HK-2 (cell line): ENCODE measurements around the gene GNB4.

Experiments
- DNase-seq: peaks from one replicate; pipeline ENCODE4 v3.0.0-alpha.2; 2018; ENCODE audit not compliant: unreplicated experiment

Gene GNB4

GRCh38 chr3:179355996-179356395 lies 95.3 kb downstream of the GNB4 start:
- no peak for DNase-seq

DNA sequence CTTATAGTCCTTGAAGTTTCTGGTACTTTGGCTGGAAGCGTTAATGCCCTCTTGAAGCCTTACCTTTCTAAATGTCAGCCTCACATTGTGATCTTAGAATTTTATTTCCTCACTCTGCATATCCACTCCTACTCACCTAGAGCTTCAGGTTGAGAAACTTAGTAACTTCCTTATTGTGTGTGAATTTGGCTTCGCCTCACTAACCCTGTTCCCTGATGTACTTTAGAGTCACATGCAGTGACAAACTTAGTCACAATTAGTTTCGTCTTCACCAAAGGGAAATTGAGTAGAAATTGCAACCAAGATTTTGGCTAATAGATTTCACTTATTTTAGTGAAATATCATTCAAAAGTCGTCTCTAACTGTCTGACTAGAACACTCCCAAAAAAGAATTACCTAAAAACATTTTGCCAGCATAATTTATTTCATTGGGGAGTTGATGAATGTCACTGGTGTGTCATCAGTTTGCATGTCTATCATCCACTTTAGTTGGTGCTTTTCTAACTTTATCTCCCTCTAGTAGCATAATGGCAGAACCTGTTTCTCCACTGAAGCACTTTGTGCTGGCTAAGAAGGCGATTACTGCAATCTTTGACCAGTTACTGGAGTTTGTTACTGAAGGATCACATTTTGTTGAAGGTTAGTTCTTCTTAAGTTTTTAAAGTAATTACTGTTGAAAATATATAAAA lies 102.8 kb downstream of the GNB4 start:
- no peak for DNase-seq

DNA sequence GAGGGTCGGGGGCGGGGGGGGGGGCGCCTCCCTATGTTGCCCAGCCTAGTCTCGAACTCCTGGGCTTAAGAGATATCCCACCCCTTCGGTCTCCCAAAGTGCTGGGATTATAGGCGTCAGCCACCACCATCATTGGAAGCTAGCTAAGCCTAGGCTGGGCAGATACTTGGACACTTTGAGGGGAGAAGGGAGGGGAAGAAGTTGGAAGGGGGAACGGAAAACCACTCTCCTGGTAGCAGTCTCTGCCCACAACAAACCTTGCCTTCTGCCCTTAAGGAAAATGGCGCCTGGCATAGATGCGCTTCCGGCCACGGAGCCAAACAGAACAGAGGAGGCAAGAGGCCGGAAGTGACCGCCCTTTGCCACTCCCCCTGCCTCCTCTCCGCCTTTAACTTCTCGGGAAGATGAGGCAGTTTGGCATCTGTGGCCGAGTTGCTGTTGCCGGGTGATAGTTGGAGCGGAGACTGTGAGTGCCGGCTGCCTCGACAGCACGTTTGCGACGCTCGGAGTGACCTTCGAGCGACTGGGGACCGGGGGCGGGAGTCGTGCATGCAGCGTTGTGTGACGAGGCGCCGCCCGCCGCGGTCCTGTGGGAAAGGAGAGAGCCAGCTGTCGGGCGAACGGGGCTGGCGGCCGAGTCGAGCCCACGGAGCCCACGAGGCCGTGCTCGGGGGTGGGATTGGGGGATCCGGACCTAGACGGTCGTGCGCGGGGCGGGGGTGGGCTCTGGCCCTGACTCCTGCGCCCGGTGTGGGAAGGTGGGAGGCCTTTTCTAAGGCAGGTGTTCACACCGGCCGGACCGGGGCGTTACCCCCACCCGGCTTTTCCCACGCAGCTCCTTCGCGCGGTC lies 103.7 kb downstream of the GNB4 start, which contains the start of gene MFN1:
TSS of gene MFN1 (plus strand) at position 365 of the 850 bp plus-strand sequence. CDS start 1,143 bp downstream, outside the sequence.
- DNase-seq, result peak; percentile 93
